ENCODE measurements around the gene MAN1A1. TPM values are rescaled to one million over a fixed set of nuclear protein-coding genes. Genes with fewer than 3 reads are reported as not detected.

The MAN1A1 gene
- total RNA-seq, 1 donor from 2014 or later, result 269 TPM

GRCh38 chr6:119200512-119201175 lies 148.9 kb downstream of the MAN1A1 start:
- no peak for DNase-seq (ENCODE audit: low read depth in 2 of 2)

- DNase-seq (ENCODE audit: low read depth in 2 of 2), result peak in 1 of 2 donors; percentile 27
Observed at GRCh38 chr6:119197271-119197670, 152.3 kb downstream of the MAN1A1 start.

- peak in 1 of 2 donors; percentile 9 for DNase-seq (ENCODE audit: low read depth in 2 of 2)
Observed at GRCh38 chr6:119196715-119197114, 152.8 kb downstream of the MAN1A1 start.

- peak in 1 of 2 donors; percentile 29 for DNase-seq (ENCODE audit: low read depth in 2 of 2)
Observed at GRCh38 chr6:119195848-119196247, 153.7 kb downstream of the MAN1A1 start.

- no peak for DNase-seq (ENCODE audit: low read depth in 2 of 2)
Observed at GRCh38 chr6:119195204-119195603, 154.4 kb downstream of the MAN1A1 start.

- no peak for DNase-seq (ENCODE audit: low read depth in 2 of 2)
Observed at GRCh38 chr6:119193707-119194106, 155.9 kb downstream of the MAN1A1 start.

GRCh38 chr6:119192200-119192599 lies 157.4 kb downstream of the MAN1A1 start:
- no peak for DNase-seq (ENCODE audit: low read depth in 2 of 2)

GRCh38 chr6:119190176-119190575 lies 159.4 kb downstream of the MAN1A1 start:
- no peak for DNase-seq (ENCODE audit: low read depth in 2 of 2)

GRCh38 chr6:119189498-119189897 lies 160.1 kb downstream of the MAN1A1 start:
- no peak for DNase-seq (ENCODE audit: low read depth in 2 of 2)

GRCh38 chr6:119187596-119187995 lies 162.0 kb downstream of the MAN1A1 start:
- no peak for DNase-seq (ENCODE audit: low read depth in 2 of 2)

GRCh38 chr6:119186490-119186889 lies 163.1 kb downstream of the MAN1A1 start:
- no peak for DNase-seq (ENCODE audit: low read depth in 2 of 2)

GRCh38 chr6:119184008-119184648 lies 165.4 kb downstream of the MAN1A1 start:
- DNase-seq (ENCODE audit: low read depth in 2 of 2), result peak in 1 of 2 donors; percentile 12

GRCh38 chr6:119183457-119183856 lies 166.1 kb downstream of the MAN1A1 start:
- no peak for DNase-seq (ENCODE audit: low read depth in 2 of 2)

GRCh38 chr6:119182875-119183274 lies 166.7 kb downstream of the MAN1A1 start:
- DNase-seq (ENCODE audit: low read depth in 2 of 2), result no peak

- DNase-seq (ENCODE audit: low read depth in 2 of 2), result no peak
Observed at GRCh38 chr6:119182216-119182803, 167.3 kb downstream of the MAN1A1 start.

- no peak for DNase-seq (ENCODE audit: low read depth in 2 of 2)
Observed at GRCh38 chr6:119181046-119181445, 168.5 kb downstream of the MAN1A1 start.

- DNase-seq (ENCODE audit: low read depth in 2 of 2), result no peak
Observed at GRCh38 chr6:119179842-119180241, 169.7 kb downstream of the MAN1A1 start.

- DNase-seq (ENCODE audit: low read depth in 2 of 2), result no peak
Observed at GRCh38 chr6:119179062-119179461, 170.5 kb downstream of the MAN1A1 start.

- DNase-seq (ENCODE audit: low read depth in 2 of 2), result no peak
Observed at GRCh38 chr6:119176445-119176844, 173.1 kb downstream of the MAN1A1 start.

- DNase-seq (ENCODE audit: low read depth in 2 of 2), result peak; percentile 9 to 39
Observed at GRCh38 chr6:119174879-119175817, 174.4 kb downstream of the MAN1A1 start.

GRCh38 chr6:119174085-119174445 lies 175.5 kb downstream of the MAN1A1 start:
- DNase-seq (ENCODE audit: low read depth in 2 of 2), result no peak

All from lung microvascular endothelial cell (primary cell).